GM18951 (cell line): Measurements from ENCODE around the gene PRAMEF11.
"Not testable (repeated sequence)": the region's sequence is repeated elsewhere in the genome, so short reads cannot be mapped to it uniquely, and the experiment has no call there.

Experiments used
- POLR2A ChIP-seq: IDR thresholded peaks from 4 replicates; pipeline ENCODE4 v1.6.1; 2011; ENCODE audit warnings: mild to moderate bottlenecking; ENCODE audit not compliant: insufficient read length, insufficient read depth; ENCODE audit errors: extremely low read depth
- in situ Hi-C: fragments of 300-500 bp; cut with MboI; formaldehyde crosslinking; loops from one replicate; pipeline ENCODE4 v1.12.0; 2022; ENCODE audit warnings: low sequenced_read_pairs, mixed read lengths, inconsistent platforms; ENCODE audit not compliant: unreplicated experiment

Gene PRAMEF11

DNA sequence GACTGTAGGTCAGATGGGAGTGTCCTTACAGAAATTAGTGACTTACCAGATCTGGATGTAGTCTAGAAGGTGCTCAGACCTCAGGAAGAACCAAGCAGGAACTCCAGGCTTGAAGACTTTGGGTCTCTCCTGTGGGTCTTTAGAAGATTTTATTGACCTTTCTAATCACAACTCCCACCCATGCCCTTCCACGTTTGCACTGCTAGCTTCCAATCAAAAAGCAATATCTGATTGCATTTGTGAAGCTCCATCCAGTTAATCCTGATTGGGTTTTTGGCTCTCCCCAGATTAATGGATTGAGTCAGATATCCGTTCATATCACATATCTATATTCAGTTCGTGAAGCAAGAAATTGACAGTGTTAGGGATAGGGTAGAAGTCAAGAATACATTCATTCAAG, at the start of gene PRAMEF11:
PRAMEF11 (minus strand) TSS at position 101 of the 400 bp plus-strand sequence. CDS start 2,621 bp downstream, outside the sequence.
- in situ Hi-C loops: not testable (repeated sequence)

DNA sequence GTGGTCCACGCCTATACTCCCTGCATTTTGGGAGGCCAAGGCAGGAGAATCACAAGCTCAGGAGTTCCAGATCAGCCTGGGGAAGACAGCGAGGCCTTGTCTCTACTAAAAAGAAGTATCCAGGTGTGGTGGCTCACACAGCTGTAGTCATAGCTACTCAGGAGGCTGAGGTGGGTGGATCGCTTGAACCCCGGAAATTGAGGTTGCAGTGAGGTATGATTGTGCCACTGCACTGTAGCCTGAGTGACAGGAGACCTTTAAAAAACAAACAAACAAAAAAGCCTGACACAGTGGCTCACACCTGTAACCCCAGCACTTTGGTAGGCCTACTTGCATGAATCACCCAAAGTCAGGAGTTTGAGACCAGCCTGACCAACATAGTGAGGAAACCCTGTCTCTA, 47.2 kb upstream of the PRAMEF11 start:
- in situ Hi-C loops: not testable (repeated sequence)

- in situ Hi-C loops: not testable (repeated sequence)
Observed at GRCh38 chr1:12863131-12863880, 32.1 kb upstream of the PRAMEF11 start.

DNA sequence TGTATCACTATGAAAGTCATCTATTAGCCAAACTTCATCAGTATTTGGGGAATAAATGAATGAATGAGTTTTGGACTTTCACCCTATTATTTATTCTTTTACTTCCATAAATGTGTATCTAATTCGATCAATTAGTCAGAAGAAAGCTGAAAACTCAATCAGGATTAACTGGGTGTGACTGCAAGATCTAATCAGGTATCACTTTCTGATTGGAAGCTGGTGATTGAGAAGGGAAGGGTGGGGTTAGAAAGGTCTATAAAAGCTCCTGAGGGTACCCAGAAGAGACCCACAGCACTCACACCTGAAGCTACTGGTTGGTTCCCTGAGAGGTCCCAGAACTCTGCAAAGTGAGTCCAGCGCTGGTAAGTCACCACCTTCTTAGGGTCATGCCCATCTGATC, 25.6 kb upstream of the PRAMEF11 start, which contains the start of gene PRAMEF2:
PRAMEF2 (plus strand) TSS at position 301 of the 400 bp plus-strand sequence. CDS start 1,924 bp downstream, outside the sequence.
- in situ Hi-C loops: not testable (repeated sequence)

- no peak for TF ChIP-seq POLR2A
- in situ Hi-C loops: no loop called here
Observed at GRCh38 chr1:12851779-12852178, 20.6 kb upstream of the PRAMEF11 start.

- in situ Hi-C loops: not testable (repeated sequence)
Observed at GRCh38 chr1:12848620-12849019, 17.4 kb upstream of the PRAMEF11 start, which contains the start of gene HNRNPCL1. Gene HNRNPCL1, minus strand, starts transcription at chr1:12848720. Its CDS starts 431 bp downstream, at chr1:12848289.

- in situ Hi-C loops: not testable (repeated sequence)
Observed at GRCh38 chr1:12833251-12833650, 2.0 kb upstream of the PRAMEF11 start.

DNA sequence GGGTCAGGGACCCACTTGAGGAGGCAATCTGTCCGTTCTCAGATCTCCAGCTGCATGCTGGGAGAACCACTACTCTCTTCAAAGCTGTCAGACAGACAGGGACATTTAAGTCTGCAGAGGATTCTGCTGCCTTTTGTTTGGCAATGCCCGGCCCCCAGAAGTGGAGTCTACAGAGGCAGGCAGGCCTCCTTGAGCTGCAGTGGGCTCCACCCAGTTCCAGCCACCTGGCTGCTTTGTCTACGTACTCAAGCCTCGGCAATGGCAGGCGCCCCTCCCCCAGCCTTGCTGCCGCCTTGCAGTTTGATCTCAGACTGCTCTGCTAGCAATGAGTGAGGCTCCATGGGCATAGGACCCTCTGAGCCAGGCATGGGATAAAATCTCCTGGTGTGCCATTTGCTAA, 12.1 kb downstream of the PRAMEF11 start:
- in situ Hi-C loops: not testable (repeated sequence)

DNA sequence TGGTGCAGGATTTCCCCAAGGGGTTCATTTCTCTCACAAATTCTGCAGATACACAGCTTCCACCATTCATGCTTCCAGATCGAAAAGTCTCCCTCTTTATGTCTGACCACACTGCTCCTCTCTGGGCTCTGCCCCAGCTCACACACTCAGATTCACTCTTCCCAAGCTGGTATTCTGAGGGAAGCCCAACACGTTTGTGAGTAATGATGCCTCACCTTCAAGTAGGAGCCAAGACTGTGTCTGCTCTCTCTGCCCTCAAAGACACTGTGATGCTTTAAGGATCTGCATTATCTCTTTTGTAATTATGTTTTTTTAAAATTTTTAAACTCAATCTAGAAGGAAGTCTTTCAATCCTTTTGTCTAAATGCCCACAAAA, 19.8 kb downstream of the PRAMEF11 start:
- in situ Hi-C loops: no loop called here
- no peak for TF ChIP-seq POLR2A

DNA sequence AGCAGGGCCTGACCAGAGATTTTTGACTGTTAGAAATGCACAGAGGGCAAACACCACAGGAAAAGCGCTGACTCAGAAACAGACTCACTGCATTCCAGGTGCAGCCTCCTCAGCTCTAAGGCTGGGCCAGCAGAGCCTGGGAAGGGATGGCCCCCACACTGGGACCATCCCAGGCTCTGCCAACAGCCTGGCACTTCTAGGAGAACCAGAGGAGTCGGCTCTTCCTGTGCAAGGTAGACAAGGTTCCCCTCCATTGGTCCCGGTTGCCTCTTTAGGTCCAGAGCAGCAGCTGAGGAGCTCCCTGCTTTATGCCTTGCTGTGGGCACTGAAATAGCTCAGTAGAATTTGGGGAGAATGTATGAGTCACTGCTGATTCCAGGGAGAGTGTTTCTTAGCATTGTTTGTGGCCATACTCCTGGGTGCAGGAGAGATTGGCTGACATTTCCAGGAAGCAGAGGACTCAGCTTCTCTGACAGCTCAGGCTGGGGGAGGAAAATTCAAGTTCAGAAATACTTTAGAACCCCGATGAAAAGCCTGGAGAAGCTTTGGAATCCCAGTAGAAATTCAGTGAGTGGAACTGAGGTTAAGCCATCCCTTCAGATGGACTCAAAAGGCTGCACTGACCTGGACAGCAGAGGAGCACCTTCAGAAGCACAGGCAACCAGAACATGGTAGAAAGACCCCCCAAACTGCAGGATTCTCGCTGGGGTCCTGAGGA, 20.4 kb downstream of the PRAMEF11 start:
- TF ChIP-seq POLR2A: no peak
- in situ Hi-C loops: no loop called here

GRCh38 chr1:12809933-12810332, 21.3 kb downstream of the PRAMEF11 start:
- in situ Hi-C loops: no loop called here
- no peak for TF ChIP-seq POLR2A

DNA sequence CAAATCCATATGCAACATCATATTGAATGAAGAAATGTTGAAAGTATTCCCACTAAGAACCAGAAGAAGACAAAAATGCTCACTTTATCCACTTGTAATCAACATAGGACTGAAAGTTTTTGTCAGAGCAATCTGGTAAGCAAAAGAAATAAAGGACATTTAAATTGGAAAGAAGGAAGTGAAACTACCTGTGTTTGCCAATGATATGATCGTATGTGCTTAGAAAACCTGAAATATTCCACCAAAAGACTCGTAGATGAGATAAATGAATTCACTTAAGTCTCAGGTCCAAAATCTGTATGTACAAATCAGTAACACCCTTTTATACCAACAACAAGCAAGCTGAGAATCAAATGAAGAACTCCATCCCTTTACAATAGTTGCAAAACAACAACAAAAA, 31.5 kb downstream of the PRAMEF11 start:
- in situ Hi-C loops: no loop called here
- TF ChIP-seq POLR2A: no peak

- in situ Hi-C loops: no loop called here
- TF ChIP-seq POLR2A: no peak
Observed at GRCh38 chr1:12798911-12799310, 32.3 kb downstream of the PRAMEF11 start.

DNA sequence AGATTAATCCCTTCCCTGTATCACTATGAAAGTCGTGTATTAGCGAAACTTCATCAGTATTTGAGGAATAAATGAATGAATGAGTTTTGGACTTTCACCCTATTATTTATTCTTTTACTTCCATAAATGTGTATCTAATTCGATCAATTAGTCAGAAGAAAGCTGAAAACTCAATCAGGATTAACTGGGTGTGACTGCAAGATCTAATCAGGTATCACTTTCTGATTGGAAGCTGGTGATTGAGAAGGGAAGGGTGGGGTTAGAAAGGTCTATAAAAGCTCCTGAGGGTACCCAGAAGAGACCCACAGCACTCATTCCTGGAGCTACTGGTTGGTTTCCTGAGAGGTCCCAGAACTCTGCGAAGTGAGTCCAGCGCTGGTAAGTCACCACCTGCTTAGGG, 40.1 kb downstream of the PRAMEF11 start, which contains the start of gene PRAMEF1:
PRAMEF1 (plus strand) TSS at position 301 of the 400 bp plus-strand sequence. CDS start 1,831 bp downstream, outside the sequence.
- in situ Hi-C loops: not testable (repeated sequence)

GRCh38 chr1:12784729-12785128, 46.5 kb downstream of the PRAMEF11 start:
- in situ Hi-C loops: not testable (repeated sequence)

- in situ Hi-C loops: not testable (repeated sequence)
Observed at GRCh38 chr1:12783783-12784182, 47.4 kb downstream of the PRAMEF11 start.

DNA sequence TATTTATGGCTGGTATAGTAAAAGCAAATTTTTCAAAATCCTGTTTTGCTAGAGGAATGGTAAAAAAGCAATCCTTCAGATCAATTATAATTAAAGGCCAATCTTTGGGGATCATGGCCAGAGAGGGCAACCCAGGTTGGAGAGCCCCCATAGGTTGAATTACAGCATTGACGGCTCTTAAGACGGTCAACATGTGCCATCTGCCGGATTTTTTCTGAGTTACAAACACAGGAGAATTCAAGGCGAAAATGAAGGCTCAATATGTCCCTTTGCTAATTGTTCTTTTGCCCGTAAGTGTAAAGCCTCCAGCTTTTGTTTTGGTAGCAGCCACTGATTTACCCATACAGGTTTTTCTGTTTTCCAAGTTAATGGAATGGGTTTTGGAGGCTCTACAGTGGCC, 49.7 kb downstream of the PRAMEF11 start:
- in situ Hi-C loops: not testable (repeated sequence)
